MM.1S (cell line): ENCODE results near the gene LDLRAD3.

ENCODE experiments used
- EZH2phosphoT487 ChIP-seq: fragments of 300-600 bp; sonication (generic); IDR thresholded peaks from 2 replicates; pipeline ENCODE4 v1.6.1; 2018; ENCODE audit warnings: antibody characterized with exemption, low read length
- TF ChIP-seq, protein P1 (sequence below): fragments of 300-600 bp; sonication (generic); IDR thresholded peaks from 2 replicates; pipeline ENCODE4 v1.5.1; 2016; ENCODE audit warnings: antibody characterized with exemption, low read length, mixed read lengths

DNA sequence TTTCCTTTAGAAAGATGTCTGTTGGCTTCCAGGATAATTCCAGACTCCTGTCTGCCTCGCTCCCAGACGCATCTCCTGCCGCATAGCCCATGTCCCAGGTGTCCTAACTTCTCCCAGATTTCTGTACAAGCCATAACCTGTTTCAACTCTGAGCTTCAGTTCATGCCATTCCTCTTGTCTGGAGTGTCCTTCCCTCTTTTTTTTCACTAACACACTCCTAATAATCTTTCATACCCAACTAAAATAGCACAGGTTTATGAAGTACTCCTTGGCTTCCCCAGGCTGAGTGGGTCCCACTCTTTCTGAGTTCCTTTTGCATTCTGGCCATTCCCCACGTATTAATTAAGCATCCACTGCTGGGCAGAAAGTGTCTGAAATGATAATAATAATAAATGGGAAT is 123.0 kb downstream of the LDLRAD3 start:
- TF ChIP-seq, protein P1, sequence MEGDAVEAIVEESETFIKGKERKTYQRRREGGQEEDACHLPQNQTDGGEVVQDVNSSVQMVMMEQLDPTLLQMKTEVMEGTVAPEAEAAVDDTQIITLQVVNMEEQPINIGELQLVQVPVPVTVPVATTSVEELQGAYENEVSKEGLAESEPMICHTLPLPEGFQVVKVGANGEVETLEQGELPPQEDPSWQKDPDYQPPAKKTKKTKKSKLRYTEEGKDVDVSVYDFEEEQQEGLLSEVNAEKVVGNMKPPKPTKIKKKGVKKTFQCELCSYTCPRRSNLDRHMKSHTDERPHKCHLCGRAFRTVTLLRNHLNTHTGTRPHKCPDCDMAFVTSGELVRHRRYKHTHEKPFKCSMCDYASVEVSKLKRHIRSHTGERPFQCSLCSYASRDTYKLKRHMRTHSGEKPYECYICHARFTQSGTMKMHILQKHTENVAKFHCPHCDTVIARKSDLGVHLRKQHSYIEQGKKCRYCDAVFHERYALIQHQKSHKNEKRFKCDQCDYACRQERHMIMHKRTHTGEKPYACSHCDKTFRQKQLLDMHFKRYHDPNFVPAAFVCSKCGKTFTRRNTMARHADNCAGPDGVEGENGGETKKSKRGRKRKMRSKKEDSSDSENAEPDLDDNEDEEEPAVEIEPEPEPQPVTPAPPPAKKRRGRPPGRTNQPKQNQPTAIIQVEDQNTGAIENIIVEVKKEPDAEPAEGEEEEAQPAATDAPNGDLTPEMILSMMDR, result no peak
- TF ChIP-seq EZH2phosphoT487, result no peak
